ENCODE results near the gene TSBP1. TPM values are rescaled to one million over a fixed set of nuclear protein-coding genes. Genes with fewer than 3 reads are reported as not detected.

TSBP1 gene
- total RNA-seq, 2 experiments from 2014 or later, result not detected

- DNase-seq (no peak), ATAC-seq (no peak)
Measured at GRCh38 chr6:32254761-32255198, 116.9 kb downstream of the TSBP1 start.

GRCh38 chr6:32252331-32253009 lies 119.2 kb downstream of the TSBP1 start:
- Mint-ChIP-seq H3K27ac (peak overlapping the region; percentile 3), H3K9me3 (peaks cover 6% of the 10 kb centered on the region), H3K4me3 (no peak overlapping the region), H3K4me1 (ENCODE audit: low read depth) (peaks cover 23% of the 10 kb centered on the region), H3K27me3 (no peaks in the 10 kb centered on the region), H3K36me3 (ENCODE audit: low read depth) (no peaks in the 10 kb centered on the region)
- no peak for TF ChIP-seq CTCF (IDR thresholded peaks at IDR 0.05)
- CTCF ChIA-PET, result interaction anchor here (1.2 kb wide), 1 partner anchor 161 kb away, joined by 3 read pairs; no protein-coding TSS in a partner anchor
- no peak for DNase-seq
- ATAC-seq, result peak; percentile 60
- POLR2A ChIA-PET, result interaction anchor here (0.7 to 1.2 kb wide), 2 partner anchors 55 to 135 kb away, joined by 3 to 4 read pairs; no protein-coding TSS in a partner anchor
- intact Hi-C loops (cut with micrococcal nuclease), result no loop called here

More at GRCh38 chr6:32254761-32255198, 116.9 kb downstream of the TSBP1 start:
- Mint-ChIP-seq H3K27me3 (peaks cover 3% of the 10 kb centered on the region), H3K9me3 (no peaks in the 10 kb centered on the region), H3K4me3 (peak overlapping the region; percentile 9), H3K36me3 (ENCODE audit: low read depth) (no peaks in the 10 kb centered on the region), H3K27ac (no peak overlapping the region), H3K4me1 (ENCODE audit: low read depth) (peaks cover 23% of the 10 kb centered on the region)
- intact Hi-C loops (cut with micrococcal nuclease), result no loop called here
- ChIA-PET CTCF (interaction anchor here (0.9 to 4.4 kb wide), 9 partner anchors 9 to 167 kb away, joined by 3 to 25 read pairs (median 4); no protein-coding TSS in a partner anchor), POLR2A (no interaction called here)
- no peak for TF ChIP-seq CTCF (IDR thresholded peaks at IDR 0.05)

- H3K27ac Mint-ChIP-seq, result no peak overlapping the region
- H3K9me3 Mint-ChIP-seq, result peaks cover 6% of the 10 kb centered on the region
- TF ChIP-seq CTCF (IDR thresholded peaks at IDR 0.05), result no peak
- no peaks in the 10 kb centered on the region for H3K36me3 Mint-ChIP-seq (ENCODE audit: low read depth)
- no peaks in the 10 kb centered on the region for H3K27me3 Mint-ChIP-seq
- POLR2A ChIA-PET, result no interaction called here
- intact Hi-C loops (cut with micrococcal nuclease), result loop anchor here (10.0 kb wide), 1 partner anchor 146 kb away; no protein-coding TSS in a partner anchor
- H3K4me3 Mint-ChIP-seq, result no peak overlapping the region
- DNase-seq (no peak), ATAC-seq (no peak)
- CTCF ChIA-PET, result interaction anchor here (1.0 kb wide), 1 partner anchor 9 kb away, joined by 3 read pairs; no protein-coding TSS in a partner anchor
- H3K4me1 Mint-ChIP-seq (ENCODE audit: low read depth), result peaks cover 21% of the 10 kb centered on the region
Measured at GRCh38 chr6:32249262-32249661, 122.4 kb downstream of the TSBP1 start.

GRCh38 chr6:32247401-32247800 lies 124.3 kb downstream of the TSBP1 start:
- no peak for ATAC-seq
- POLR2A ChIA-PET, result no interaction called here
- H3K27me3 Mint-ChIP-seq, result no peaks in the 10 kb centered on the region

More at GRCh38 chr6:32247401-32247800, 124.3 kb downstream of the TSBP1 start:
- Mint-ChIP-seq H3K4me1 (ENCODE audit: low read depth) (peaks cover 13% of the 10 kb centered on the region), H3K4me3 (no peak overlapping the region), H3K27ac (no peak overlapping the region), H3K9me3 (peaks cover 6% of the 10 kb centered on the region), H3K36me3 (ENCODE audit: low read depth) (no peaks in the 10 kb centered on the region)
- DNase-seq, result no peak
- intact Hi-C loops (cut with micrococcal nuclease), result loop anchor here (10.0 kb wide), 1 partner anchor 147 kb away; no protein-coding TSS in a partner anchor
- TF ChIP-seq CTCF (IDR thresholded peaks at IDR 0.05), result no peak
- CTCF ChIA-PET, result interaction anchor here (0.9 to 2.3 kb wide), 3 partner anchors 8 to 165 kb away, joined by 3 to 25 read pairs (median 4); no protein-coding TSS in a partner anchor

Measured in activated CD8-positive, alpha-beta T cell treated with anti-CD3 and anti-CD28 coated beads for 36 hours (primary cell).